ENCODE data around the gene STAG3. TPM values are rescaled to one million over a fixed set of nuclear protein-coding genes. Genes with fewer than 3 reads are reported as not detected.
"Not testable (repeated sequence)": the region's sequence is repeated elsewhere in the genome, so short reads cannot be mapped to it uniquely, and the experiment has no call there.

STAG3 gene
- total and polyA plus RNA-seq, 9 of the 15 experiments (the other 6 are each of a cell fraction or from before 2014, with no cell fraction given): 0.54 to 2.5 (median 1.7) TPM

- not testable (repeated sequence) for H3K4me2 ChIP-seq (ENCODE audit: insufficient read depth, low read length); DNase-seq (ENCODE audit: extremely low read depth in 1 of 4, low spot score in 3 of 4); FAIRE-seq; BruUV-seq (replicated peaks); ATAC-seq; H3K4me3 ChIP-seq; H3K9me3 ChIP-seq (replicated peaks; ENCODE audit: control insufficient read depth, insufficient read depth, low read depth, low read length); H3K27ac ChIP-seq (ENCODE audit: extremely low read depth, low read depth, low read length); H3K9ac ChIP-seq (ENCODE audit: insufficient read depth in 1 of 2, low read depth in 2 of 2, low read length in 2 of 2); H3K36me3 ChIP-seq (ENCODE audit: control insufficient read depth, insufficient read depth, low read length); H3K27me3 ChIP-seq (ENCODE audit: control insufficient read depth in 2 of 2, insufficient read depth in 2 of 2, low read length in 2 of 2); H4K20me1 ChIP-seq (replicated peaks; ENCODE audit: control insufficient read depth, insufficient read depth, low read length); H3K9me1 ChIP-seq (ENCODE audit: control insufficient read depth, insufficient read depth, low read length)
- peaks cover 16 to 32% of the 10 kb centered on the region in 2 experiments for H3K4me1 ChIP-seq (replicated peaks in 1 of 2; ENCODE audit: control insufficient read depth in 2 of 2, insufficient read depth in 2 of 2, low read length in 2 of 2)
- TF ChIP-seq, protein P1, sequence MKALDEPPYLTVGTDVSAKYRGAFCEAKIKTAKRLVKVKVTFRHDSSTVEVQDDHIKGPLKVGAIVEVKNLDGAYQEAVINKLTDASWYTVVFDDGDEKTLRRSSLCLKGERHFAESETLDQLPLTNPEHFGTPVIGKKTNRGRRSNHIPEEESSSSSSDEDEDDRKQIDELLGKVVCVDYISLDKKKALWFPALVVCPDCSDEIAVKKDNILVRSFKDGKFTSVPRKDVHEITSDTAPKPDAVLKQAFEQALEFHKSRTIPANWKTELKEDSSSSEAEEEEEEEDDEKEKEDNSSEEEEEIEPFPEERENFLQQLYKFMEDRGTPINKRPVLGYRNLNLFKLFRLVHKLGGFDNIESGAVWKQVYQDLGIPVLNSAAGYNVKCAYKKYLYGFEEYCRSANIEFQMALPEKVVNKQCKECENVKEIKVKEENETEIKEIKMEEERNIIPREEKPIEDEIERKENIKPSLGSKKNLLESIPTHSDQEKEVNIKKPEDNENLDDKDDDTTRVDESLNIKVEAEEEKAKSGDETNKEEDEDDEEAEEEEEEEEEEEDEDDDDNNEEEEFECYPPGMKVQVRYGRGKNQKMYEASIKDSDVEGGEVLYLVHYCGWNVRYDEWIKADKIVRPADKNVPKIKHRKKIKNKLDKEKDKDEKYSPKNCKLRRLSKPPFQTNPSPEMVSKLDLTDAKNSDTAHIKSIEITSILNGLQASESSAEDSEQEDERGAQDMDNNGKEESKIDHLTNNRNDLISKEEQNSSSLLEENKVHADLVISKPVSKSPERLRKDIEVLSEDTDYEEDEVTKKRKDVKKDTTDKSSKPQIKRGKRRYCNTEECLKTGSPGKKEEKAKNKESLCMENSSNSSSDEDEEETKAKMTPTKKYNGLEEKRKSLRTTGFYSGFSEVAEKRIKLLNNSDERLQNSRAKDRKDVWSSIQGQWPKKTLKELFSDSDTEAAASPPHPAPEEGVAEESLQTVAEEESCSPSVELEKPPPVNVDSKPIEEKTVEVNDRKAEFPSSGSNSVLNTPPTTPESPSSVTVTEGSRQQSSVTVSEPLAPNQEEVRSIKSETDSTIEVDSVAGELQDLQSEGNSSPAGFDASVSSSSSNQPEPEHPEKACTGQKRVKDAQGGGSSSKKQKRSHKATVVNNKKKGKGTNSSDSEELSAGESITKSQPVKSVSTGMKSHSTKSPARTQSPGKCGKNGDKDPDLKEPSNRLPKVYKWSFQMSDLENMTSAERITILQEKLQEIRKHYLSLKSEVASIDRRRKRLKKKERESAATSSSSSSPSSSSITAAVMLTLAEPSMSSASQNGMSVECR (CRISPR knock-in tag; IDR thresholded peaks at IDR 0.05): 0 out of 2 replicates have a peak, but pooled peaks have one; percentile 18
- peak in 1 of 2 experiments; percentile 75; a peak in 1 of 4 replicates for TF ChIP-seq FOXA3 (CRISPR knock-in tag; conservative IDR thresholded peaks at IDR 0.05 in 1 of 2, IDR thresholded peaks at IDR 0.05 in 1 of 2)
- peak overlapping the region; percentile 85; the same call in 1 of the 2 replicates for H2AFZ ChIP-seq (ENCODE audit: low read depth, low read length)
- WGBS (ENCODE audit: insufficient coverage, low coverage, missing lambda C conversion rate): 79% methylated on average over 1 of the region's 1 CpG
- ChIA-PET CTCF (ENCODE audit: low intra/inter-chr PET ratio) (interaction anchor here (0.6 to 4.8 kb wide), 6 partner anchors 13 to 217 kb away, joined by 3 to 54 read pairs (median 8); no protein-coding TSS in a partner anchor), POLR2A (interaction anchor here (0.9 to 1.1 kb wide), 2 partner anchors 11 to 135 kb away, joined by 3 to 4 read pairs; no protein-coding TSS in a partner anchor)
- H3K79me2 ChIP-seq (ENCODE audit: control insufficient read depth, insufficient read depth, low read length): peaks cover 16% of the 10 kb centered on the region
- intact Hi-C loops (cut with micrococcal nuclease) (loop anchor here (2.0 kb wide), 1 partner anchor 211 kb away; the partner anchor contains the start of gene TRIM4), in situ Hi-C loops (cut with MboI) (loop anchor here (5.0 kb wide), 2 partner anchors 82 to 217 kb away; no protein-coding TSS in a partner anchor)
These were observed 47.5 kb upstream of the STAG3 start for GRCh38 chr7:100130220-100130607.

All from K562 (cell line).